RWPE1 (cell line): ENCODE data around the gene ADARB1.

Source experiments
- CTCF ChIA-PET: fragments of 350-600 bp; sonication (Branson Sonifier 250); formaldehyde crosslinking; extraction: SDS; loops from one replicate; lab custom pipeline; 2021; lab: Yijun Ruan, JAX
- POLR2A ChIA-PET: fragments of 400-600 bp; formaldehyde crosslinking; extraction: SDS; loops from one replicate; lab custom pipeline; 2020; ENCODE audit warnings: antibody characterized with exemption; ENCODE audit not compliant: low non-redundant PET; lab: Yijun Ruan, JAX
- DNase-seq: peaks from one replicate; pipeline ENCODE4 v3.0.0; 2012; ENCODE audit warnings: low spot score
- H3K27ac ChIP-seq: fragments of 450-650 bp; 2 replicates; pipeline ENCODE4 v1.5.1; 2017
- CTCF ChIP-seq: fragments of 450-650 bp; conservative IDR thresholded peaks from 2 replicates; pipeline ENCODE4 v1.5.1; 2017; ENCODE audit warnings: low read depth, mild to moderate bottlenecking

Gene ADARB1

DNA sequence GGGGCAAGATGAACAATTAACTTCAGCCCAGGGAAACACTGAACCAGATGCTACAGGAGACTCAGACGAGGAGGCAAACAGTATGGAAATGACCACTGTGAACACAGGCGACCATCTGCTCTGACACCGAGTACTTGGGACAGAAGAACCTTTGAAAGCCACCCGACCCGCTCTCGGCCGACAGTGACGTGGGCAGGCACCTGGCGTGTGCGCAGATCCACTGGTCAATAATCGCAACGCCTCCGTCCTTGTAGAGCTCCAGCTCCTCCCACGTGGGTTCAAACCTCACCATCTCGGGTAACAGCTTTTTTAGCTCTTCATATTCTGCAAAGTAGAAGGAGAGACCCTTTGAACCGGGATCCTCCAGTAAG is 193.0 kb downstream of the ADARB1 start:
- CTCF ChIA-PET: no interaction called here
- DNase-seq: no peak
- POLR2A ChIA-PET: no interaction called here
- TF ChIP-seq CTCF: no peak
- H3K27ac ChIP-seq: no peak overlapping the region

DNA sequence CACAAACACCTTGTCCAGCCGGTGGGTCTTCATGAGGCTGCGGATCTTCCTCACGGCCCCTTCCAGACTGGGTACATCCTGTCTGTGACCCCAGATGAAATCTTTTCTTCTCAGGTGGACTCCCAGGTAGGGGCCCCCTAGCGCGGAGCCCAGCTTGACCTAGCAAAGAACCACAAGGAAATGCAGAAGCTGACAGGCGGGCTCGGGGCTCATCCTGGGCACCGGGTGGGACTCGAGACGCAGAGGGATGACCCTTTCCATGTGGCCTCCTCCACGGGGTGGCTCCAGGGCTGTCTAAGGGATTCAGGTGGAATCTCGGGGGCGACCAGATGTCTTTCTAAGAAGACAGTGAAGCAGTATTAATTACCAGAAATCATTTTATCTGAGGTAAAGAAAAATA is 195.5 kb downstream of the ADARB1 start:
- CTCF ChIA-PET: interaction anchor here (0.5 kb wide), 1 partner anchor 131 kb away, joined by 3 read pairs; no protein-coding TSS in a partner anchor
- DNase-seq: no peak
- no peak for TF ChIP-seq CTCF
- no peak overlapping the region for H3K27ac ChIP-seq
- POLR2A ChIA-PET: no interaction called here

DNA sequence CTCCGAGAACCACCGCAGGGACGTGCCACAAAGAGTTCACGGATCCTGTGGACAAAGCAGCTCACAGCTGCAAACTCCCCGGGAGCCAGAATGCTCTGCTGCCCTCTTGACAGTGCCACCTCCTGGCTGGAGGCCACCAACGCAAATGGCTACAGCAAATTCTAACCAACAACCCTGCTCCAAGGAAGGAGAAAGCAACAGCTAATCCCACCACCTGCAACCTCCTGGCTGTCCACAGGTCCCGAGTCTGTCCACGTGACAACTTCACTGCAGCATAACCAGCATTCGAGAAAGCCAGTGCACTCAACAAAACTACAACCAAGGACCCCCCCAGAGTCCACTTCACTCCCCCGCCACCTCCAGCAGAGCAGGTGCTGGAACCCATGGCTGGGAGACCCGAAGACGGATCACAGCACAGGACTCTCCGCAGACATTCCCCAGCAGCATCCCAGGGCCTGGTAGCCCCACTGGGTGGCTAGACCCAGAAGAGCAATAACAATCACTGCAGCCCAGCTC is 196.0 kb downstream of the ADARB1 start:
- DNase-seq: no peak
- POLR2A ChIA-PET: no interaction called here
- TF ChIP-seq CTCF: no peak
- no peak overlapping the region for H3K27ac ChIP-seq
- CTCF ChIA-PET: interaction anchor here (0.5 kb wide), 1 partner anchor 131 kb away, joined by 3 read pairs; no protein-coding TSS in a partner anchor
